Stimulated activated CD8-positive, alpha-beta memory T cell treated with anti-CD3 and anti-CD28 coated beads, Interleukin-7, amount 100 ng/mL, for 1 hour (primary cell): ENCODE data around the gene L3MBTL4.
"Not testable (repeated sequence)": the region's sequence is repeated elsewhere in the genome, so short reads cannot be mapped to it uniquely, and the experiment has no call there.

ENCODE experiments used
- DNase-seq, 2 donors: peaks; one replicate each; pipeline ENCODE4 v3.0.0-alpha.2; 2020; ENCODE audit warnings: low read depth in 2 of 2

Gene L3MBTL4

GRCh38 chr18:6111726-6112125, 303.0 kb downstream of the L3MBTL4 start:
- no peak for DNase-seq

- DNase-seq: no peak
Measured at GRCh38 chr18:6109743-6110142, 305.0 kb downstream of the L3MBTL4 start.

- DNase-seq: no peak
Measured at GRCh38 chr18:6107794-6108193, 306.9 kb downstream of the L3MBTL4 start.

GRCh38 chr18:6106091-6106685, 308.5 kb downstream of the L3MBTL4 start:
- no peak for DNase-seq

- no peak for DNase-seq
Measured at GRCh38 chr18:6103741-6104140, 311.0 kb downstream of the L3MBTL4 start.

- DNase-seq: no peak
Measured at GRCh38 chr18:6096730-6097129, 318.0 kb downstream of the L3MBTL4 start.

GRCh38 chr18:6088432-6088831, 326.3 kb downstream of the L3MBTL4 start:
- no peak for DNase-seq

GRCh38 chr18:6086731-6087130, 328.0 kb downstream of the L3MBTL4 start:
- DNase-seq: no peak

GRCh38 chr18:6079406-6079805, 335.3 kb downstream of the L3MBTL4 start:
- DNase-seq: no peak

- no peak for DNase-seq
Measured at GRCh38 chr18:6078877-6079276, 335.8 kb downstream of the L3MBTL4 start.

- not testable (repeated sequence) for DNase-seq
Measured at GRCh38 chr18:6072423-6072822, 342.3 kb downstream of the L3MBTL4 start.

GRCh38 chr18:6069539-6069938, 345.2 kb downstream of the L3MBTL4 start:
- DNase-seq: no peak

- no peak for DNase-seq
Measured at GRCh38 chr18:6069103-6069502, 345.6 kb downstream of the L3MBTL4 start.

- no peak for DNase-seq
Measured at GRCh38 chr18:6060149-6060548, 354.6 kb downstream of the L3MBTL4 start.

- DNase-seq: no peak
Measured at GRCh38 chr18:6059551-6059950, 355.2 kb downstream of the L3MBTL4 start.

- no peak for DNase-seq
Measured at GRCh38 chr18:6058941-6059340, 355.8 kb downstream of the L3MBTL4 start.

GRCh38 chr18:6057604-6058003, 357.1 kb downstream of the L3MBTL4 start:
- no peak for DNase-seq

GRCh38 chr18:6056171-6056910, 358.4 kb downstream of the L3MBTL4 start:
- no peak for DNase-seq

- DNase-seq: no peak
Measured at GRCh38 chr18:6055711-6056110, 359.0 kb downstream of the L3MBTL4 start.

- DNase-seq: no peak
Measured at GRCh38 chr18:6054256-6054842, 360.4 kb downstream of the L3MBTL4 start.

- no peak for DNase-seq
Measured at GRCh38 chr18:6052449-6052913, 362.2 kb downstream of the L3MBTL4 start.

- DNase-seq: not testable (repeated sequence)
Measured at GRCh38 chr18:6047596-6047995, 367.1 kb downstream of the L3MBTL4 start.

- no peak for DNase-seq
Measured at GRCh38 chr18:6044773-6045172, 369.9 kb downstream of the L3MBTL4 start.
